Ascending aorta (tissue), 2 donors: ENCODE results near the gene TUBGCP2. TPM values are rescaled to one million over a fixed set of nuclear protein-coding genes. Genes with fewer than 3 reads are reported as not detected.

Source experiments
- DNase-seq, 2 donors: peaks; one replicate each; pipeline ENCODE4 v3.0.0-alpha.2; 2019; ENCODE audit warnings: low spot score in 2 of 2
- H3K27ac ChIP-seq, 2 donors: fragments of 200-600 bp; sonication (generic); one replicate each; pipeline ENCODE4 v1.5.1; 2016 to 2017; ENCODE audit warnings: mild to moderate bottlenecking in 1 of 2
- H3K27me3 ChIP-seq: fragments of 200-600 bp; sonication (generic); one replicate; pipeline ENCODE4 v1.5.1; 2017
- H3K36me3 ChIP-seq, 2 donors: fragments of 200-600 bp; sonication (generic); one replicate each; pipeline ENCODE4 v1.5.1; 2016
- H3K4me1 ChIP-seq, 2 donors: fragments of 200-600 bp; sonication (generic); one replicate each; pipeline ENCODE4 v1.5.1; 2016 to 2017; ENCODE audit warnings: mild to moderate bottlenecking in 1 of 2
- H3K4me3 ChIP-seq, 2 donors: fragments of 200-600 bp; sonication (generic); one replicate each; pipeline ENCODE4 v1.5.1; 2016 to 2017; ENCODE audit warnings: mild to moderate bottlenecking in 1 of 2
- H3K9me3 ChIP-seq, 2 donors: fragments of 200-600 bp; sonication (generic); one replicate each; pipeline ENCODE4 v1.5.1; 2016
- intact Hi-C: fragments of 100-400 bp; cut with DNase I; formaldehyde crosslinking; loops from one replicate; pipeline ENCODE4 v1.15.1; 2023
- total RNA-seq: library from RNA; depleted of rRNA; stranded (reverse); fragments of >200 nt; gene quantifications from one replicate; pipeline ENCODE4 v1.1.0, GENCODE V29; 2016
- TF ChIP-seq, protein P1 (sequence below), 3 experiments: fragments of 200-600 bp in 2 of 3; fragments of 450-650 bp in 1 of 3; sonication (generic) in 2 of 3; IDR thresholded peaks; one replicate each; pipeline ENCODE4 v1.5.1; 2016 to 2019; ENCODE audit warnings: antibody characterized with exemption in 3 of 3, mild to moderate bottlenecking in 1 of 3, moderate library complexity in 1 of 3

The TUBGCP2 gene
- total RNA-seq, 1 donor from 2014 or later: 72.4 TPM

DNA sequence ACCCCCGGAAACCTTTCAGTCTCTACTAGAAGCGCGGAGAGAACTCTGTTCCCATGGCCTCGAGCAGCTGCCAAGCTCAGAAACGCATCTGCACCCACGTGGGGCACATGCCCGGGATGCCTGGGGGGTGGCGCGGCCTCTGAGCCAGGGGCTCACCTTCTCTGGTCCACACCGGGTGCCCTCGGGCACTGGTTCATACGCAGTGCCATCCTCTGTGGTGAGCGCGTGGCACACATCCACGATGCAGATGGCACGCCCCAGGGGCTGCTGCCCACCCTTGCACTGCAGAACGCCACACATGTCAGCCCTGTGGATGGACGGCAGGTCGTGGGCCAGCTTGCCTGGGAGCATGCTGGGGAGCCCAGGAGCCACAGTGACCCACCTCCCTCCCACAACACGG is 38.5 kb downstream of the TUBGCP2 start:
- Histone ChIP-seq H3K4me3 (no peak overlapping the region), H3K4me1 (no peaks in the 10 kb centered on the region)

DNA sequence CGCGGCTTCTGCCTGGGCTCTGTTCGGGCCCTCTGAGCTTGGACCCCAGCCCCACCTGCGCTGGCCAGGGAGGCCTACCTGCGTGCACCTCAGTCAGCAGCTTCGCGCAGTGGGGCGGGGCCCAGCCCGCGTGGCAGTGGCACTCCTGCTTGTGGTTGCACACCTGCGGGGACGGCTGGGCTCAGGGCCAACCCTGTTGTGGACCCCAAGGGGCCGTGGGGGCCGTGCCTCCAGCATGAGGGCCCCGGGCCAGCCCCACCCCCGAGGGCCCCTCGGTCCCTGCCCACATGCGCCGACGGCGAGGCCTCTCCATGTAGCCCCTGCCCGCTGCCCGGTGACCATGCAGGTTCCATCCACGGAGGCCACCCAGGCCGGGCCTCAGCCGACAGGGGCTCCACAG is 39.3 kb downstream of the TUBGCP2 start:
- Histone ChIP-seq H3K36me3 (peaks cover 0 to 15% of the 10 kb centered on the region in 2 donors), H3K4me3 (no peak overlapping the region), H3K9me3 (no peaks in the 10 kb centered on the region), H3K27me3 (no peaks in the 10 kb centered on the region), H3K4me1 (no peaks in the 10 kb centered on the region), H3K27ac (no peak overlapping the region)
- intact Hi-C loops: no loop called here
- TF ChIP-seq, protein P1, sequence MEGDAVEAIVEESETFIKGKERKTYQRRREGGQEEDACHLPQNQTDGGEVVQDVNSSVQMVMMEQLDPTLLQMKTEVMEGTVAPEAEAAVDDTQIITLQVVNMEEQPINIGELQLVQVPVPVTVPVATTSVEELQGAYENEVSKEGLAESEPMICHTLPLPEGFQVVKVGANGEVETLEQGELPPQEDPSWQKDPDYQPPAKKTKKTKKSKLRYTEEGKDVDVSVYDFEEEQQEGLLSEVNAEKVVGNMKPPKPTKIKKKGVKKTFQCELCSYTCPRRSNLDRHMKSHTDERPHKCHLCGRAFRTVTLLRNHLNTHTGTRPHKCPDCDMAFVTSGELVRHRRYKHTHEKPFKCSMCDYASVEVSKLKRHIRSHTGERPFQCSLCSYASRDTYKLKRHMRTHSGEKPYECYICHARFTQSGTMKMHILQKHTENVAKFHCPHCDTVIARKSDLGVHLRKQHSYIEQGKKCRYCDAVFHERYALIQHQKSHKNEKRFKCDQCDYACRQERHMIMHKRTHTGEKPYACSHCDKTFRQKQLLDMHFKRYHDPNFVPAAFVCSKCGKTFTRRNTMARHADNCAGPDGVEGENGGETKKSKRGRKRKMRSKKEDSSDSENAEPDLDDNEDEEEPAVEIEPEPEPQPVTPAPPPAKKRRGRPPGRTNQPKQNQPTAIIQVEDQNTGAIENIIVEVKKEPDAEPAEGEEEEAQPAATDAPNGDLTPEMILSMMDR (IDR thresholded peaks at IDR 0.05): no peak
- DNase-seq: no peak

More for the DNA sequence above, 38.5 kb downstream of the TUBGCP2 start:
- Histone ChIP-seq H3K9me3 (no peaks in the 10 kb centered on the region), H3K27ac (no peak overlapping the region), H3K27me3 (no peaks in the 10 kb centered on the region), H3K36me3 (peaks cover 0 to 15% of the 10 kb centered on the region in 2 donors)
- TF ChIP-seq, protein P1 (IDR thresholded peaks at IDR 0.05): no peak
- DNase-seq: no peak
- intact Hi-C loops: no loop called here

DNA sequence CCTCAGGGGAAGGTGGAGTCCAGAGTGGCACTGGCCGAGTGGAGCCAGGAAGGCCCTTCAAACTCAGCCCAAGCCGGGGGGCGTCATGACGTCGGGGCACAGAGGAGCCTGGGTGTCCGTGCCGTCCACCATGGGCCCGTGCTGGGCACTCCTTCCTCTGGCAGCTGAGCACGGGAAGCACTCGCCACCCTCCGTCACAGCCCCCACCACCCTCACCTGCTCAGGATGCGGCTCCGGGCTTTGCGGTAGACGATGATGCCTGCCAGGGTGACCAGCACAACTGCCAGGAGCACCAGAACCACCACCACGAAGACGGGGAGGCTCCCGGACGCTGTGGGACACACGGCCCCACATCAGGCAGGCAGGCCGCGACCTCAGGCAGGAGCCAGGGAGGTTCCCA is 40.1 kb downstream of the TUBGCP2 start:
- H3K27ac ChIP-seq: no peak overlapping the region
- no peaks in the 10 kb centered on the region for H3K4me1 ChIP-seq
- H3K4me3 ChIP-seq: no peak overlapping the region
- DNase-seq: no peak
- no peaks in the 10 kb centered on the region for H3K27me3 ChIP-seq
- intact Hi-C loops: no loop called here
- no peaks in the 10 kb centered on the region for H3K9me3 ChIP-seq
- TF ChIP-seq, protein P1 (IDR thresholded peaks at IDR 0.05): no peak
- H3K36me3 ChIP-seq: peaks cover 0 to 15% of the 10 kb centered on the region in 2 donors

DNA sequence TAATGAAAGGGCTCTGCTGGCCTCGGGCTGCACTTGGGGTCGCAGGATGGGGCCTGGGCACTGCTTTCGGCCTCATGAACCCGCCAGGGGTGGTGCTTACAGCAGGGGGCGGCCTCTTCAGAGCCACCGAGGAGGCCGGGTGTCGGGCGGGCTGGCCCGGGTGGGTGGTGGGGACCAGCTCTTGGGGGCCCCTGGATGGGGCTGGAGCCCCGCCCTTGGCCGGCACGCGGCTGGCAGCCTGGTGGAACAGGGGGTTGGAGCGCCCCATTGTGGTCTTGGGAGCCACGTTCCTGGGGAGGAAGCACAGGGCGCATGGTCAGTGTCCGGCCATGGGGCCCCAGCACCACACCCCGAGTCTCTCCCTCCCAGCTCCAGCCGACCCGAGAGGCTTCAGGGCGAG is 40.8 kb downstream of the TUBGCP2 start:
- no peak overlapping the region for H3K27ac ChIP-seq
- H3K4me1 ChIP-seq: peaks cover 0 to under 1% of the 10 kb centered on the region in 2 donors
- DNase-seq: no peak
- intact Hi-C loops: no loop called here
- TF ChIP-seq, protein P1 (IDR thresholded peaks at IDR 0.05): no peak
- H3K4me3 ChIP-seq: no peak overlapping the region
- no peaks in the 10 kb centered on the region for H3K27me3 ChIP-seq
- no peaks in the 10 kb centered on the region for H3K9me3 ChIP-seq
- peaks cover 0 to 15% of the 10 kb centered on the region in 2 donors for H3K36me3 ChIP-seq

DNA sequence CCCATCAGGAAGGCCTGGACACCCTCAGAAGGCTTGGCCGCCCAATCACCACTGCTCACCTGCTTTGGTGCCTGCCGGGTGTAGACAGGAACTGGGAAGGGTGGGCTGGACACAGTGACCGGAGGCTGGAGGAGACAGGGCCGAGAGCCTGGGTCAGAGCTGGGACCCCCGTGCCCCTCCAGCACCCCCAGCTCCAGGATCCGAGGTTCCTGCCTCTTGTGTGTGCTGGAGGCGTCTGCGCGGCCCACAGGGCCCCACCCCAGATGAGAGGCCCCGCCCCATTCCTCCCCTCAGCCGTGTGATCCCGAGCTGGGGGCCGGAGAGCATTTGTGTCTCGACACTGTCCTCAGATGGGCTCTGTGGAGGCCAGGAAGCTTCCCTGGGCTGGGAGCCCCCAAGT is 41.4 kb downstream of the TUBGCP2 start:
- no peaks in the 10 kb centered on the region for H3K9me3 ChIP-seq
- peaks cover 0 to 15% of the 10 kb centered on the region in 2 donors for H3K36me3 ChIP-seq
- H3K27me3 ChIP-seq: no peaks in the 10 kb centered on the region
- no peak overlapping the region for H3K27ac ChIP-seq
- no peak for DNase-seq
- no peak overlapping the region for H3K4me3 ChIP-seq
- peaks cover 0 to 5% of the 10 kb centered on the region in 2 donors for H3K4me1 ChIP-seq
- TF ChIP-seq, protein P1 (IDR thresholded peaks at IDR 0.05): no peak
- intact Hi-C loops: no loop called here
